GM18870 (cell line): ENCODE results near the gene GABBR2.

Source experiments
- ATAC-seq: cut with Tn5 transposase; IDR thresholded peaks from one replicate; pipeline ENCODE4 v1.9.1; 2021; ENCODE audit warnings: moderate library complexity; ENCODE audit not compliant: unreplicated experiment

The GABBR2 gene

DNA sequence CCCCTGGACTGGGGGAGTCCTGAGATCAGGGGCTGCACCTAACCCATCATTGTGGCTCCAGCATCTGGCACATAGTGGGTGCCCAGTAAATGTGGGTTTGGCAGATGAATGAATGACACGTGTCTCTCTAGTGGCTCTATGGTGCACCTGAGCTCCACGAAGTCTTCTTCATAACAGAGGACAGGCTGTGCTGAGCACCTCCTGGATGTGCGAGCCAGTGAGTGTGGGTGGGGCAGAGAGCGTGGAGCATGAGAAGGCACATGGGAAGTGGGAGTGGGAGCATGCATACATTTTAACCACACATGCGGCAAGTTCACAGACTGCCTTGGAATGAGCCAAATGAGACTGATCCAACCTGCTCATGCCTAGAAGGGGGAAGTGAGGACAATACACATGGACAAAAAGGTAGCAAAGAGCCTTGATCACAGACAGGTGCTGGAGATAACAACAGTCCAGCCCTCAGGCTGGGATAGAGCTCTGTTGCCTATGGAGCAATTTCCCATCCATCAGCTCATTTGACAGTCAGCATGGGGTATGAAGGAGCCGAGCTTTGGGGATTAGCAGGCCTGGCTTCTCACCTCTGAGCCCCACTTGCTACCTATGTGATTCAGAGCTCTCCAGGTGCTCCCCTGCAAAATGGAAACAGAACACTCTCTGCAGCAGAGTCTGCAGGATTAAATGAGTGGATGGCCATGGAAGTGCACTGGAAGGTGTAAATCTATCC lies 377.0 kb downstream of the GABBR2 start:
- ATAC-seq = no peak

DNA sequence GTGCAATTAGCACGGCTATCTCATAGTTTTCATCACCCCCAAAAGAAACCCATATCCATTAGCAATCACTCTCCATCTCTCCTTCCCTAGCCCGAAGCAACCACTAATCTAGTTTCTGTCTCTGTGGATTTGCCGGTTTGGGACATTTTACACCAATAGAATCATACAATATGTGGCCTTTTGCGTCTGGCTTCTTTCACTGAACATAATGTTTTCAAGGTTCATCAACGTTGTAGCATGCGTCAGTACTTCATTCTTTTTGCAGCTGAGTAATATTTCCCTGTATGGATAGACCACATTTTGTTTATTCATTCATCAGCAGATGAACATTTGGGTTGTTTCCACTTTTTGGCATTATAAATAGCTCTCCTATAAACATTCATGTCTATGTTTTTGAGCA lies 377.9 kb downstream of the GABBR2 start:
- no peak for ATAC-seq

DNA sequence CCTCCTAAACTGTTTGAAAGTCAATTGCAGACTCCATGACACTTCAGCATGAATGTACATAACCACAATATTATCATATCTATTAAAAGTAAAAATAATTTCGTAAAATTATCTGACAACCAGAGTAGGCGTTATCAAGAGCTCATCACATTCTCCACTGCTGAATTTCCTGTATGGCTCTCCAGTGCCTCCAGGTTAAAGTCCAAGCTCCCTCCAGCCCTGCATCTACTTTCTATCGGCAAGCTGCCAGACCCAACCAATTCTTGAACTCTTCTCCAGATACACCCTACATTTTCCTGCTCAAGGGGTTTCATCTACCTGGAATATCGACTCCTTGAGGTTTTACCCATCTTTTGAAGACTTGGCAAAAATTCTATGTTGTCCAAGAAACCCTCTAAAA lies 378.8 kb downstream of the GABBR2 start:
- no peak for ATAC-seq

DNA sequence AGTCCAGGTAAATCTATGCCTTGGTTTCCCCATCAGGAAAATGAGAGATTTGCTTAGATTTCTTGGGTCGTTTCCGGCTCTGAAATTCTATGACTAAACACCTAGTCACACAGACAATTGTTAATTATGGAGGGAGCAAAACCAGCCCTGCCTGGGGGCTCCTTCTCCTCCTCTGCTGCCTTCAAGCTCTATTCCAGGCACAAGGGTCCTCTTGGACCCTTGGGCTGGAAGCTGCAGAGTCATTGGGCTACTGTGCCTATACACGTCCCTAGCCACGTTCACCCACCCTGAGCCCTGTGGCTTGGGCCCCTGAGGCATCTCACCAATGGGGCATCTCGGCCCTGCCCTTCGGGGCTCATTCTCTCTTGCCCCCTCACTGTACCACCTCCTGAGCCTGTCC lies 379.5 kb downstream of the GABBR2 start:
- no peak for ATAC-seq

DNA sequence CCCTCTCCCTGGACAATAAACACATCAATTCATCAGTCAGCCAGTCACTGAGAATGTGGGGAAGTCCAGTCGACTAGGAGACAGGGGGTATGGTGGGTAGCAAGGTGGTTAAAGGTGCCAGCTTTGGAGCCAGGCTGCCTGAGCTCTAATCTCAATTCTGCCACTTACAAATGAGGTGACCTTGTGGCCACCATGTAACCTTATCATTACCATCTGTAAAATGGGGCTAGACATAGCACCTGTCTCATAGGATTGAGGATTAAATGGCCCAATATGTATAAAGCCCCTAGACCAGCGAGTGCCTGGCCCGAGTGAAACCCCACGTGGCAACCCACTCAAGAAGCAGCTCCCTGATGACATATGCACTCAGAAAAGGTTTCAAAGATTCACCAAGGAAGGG lies 380.0 kb downstream of the GABBR2 start:
- no peak for ATAC-seq

DNA sequence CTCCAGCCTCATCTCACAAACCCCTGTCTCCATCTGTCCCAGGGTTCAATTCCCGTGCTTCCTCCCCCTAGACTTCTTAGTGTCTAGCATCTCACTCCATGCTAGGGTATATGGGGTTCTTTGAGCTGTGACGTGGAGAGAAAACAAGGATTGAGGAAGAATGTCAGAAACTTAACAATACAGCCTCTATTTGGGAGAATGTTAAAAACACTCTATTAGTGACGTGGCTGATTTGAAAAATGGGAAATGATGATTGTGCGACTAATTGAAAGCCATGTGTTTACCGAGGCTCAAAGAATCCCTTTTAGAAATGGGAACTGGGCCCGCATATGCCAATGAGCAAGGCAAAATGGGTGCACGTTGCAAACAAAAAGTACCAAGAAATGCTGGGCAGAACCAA lies 380.6 kb downstream of the GABBR2 start:
- ATAC-seq = no peak

DNA sequence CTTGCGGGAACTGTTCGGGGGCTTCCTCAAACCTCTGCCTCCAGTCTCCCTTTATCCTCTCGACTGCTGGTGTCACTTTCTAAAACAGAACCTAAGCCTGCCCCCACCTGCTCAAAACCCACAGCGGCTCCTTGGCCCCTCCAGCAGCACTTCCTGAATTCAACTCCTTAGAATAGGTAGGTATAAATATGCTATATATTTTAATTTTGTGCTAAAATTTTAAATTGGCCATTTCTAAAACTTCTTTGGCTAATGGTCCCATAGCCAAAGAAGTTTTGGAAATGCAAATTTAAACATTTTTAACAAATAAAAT lies 381.5 kb downstream of the GABBR2 start:
- no peak for ATAC-seq

DNA sequence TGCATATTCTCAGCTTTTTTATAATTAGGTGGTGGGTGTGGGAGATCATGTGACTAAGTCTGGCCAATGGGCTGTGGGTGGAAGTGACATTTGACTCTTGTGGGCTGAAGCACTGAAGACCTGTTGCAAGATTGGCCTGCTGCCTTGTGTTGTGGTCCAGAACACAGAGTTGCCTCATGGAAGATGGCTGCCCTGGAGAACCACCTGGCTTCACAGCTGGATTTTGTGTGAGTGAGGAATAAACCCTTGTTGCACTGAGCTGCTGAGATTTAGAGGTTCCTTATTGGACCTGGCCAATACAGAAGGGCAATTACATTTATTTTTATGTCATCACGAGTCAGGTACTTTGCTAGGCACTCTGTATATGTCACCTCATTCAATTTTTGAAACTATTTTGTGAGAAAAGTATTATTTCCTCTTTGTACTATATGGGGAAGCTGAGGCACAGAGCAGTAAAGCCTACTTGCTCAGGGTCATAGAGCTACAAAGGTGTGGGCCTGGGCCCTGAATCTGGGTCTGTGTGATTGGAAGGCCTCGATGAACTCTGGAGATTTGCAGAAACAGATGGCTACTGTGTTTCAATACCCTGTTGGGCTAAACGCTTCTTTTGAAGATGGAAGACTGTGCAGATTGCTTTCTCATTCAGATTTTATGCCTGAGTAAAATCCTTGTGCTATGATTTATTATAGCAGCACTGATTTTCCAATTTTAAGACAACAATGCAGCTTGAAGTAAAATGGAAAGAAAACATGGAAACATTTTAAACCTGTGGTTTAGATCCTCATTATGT lies 382.1 kb downstream of the GABBR2 start:
- ATAC-seq = no peak

DNA sequence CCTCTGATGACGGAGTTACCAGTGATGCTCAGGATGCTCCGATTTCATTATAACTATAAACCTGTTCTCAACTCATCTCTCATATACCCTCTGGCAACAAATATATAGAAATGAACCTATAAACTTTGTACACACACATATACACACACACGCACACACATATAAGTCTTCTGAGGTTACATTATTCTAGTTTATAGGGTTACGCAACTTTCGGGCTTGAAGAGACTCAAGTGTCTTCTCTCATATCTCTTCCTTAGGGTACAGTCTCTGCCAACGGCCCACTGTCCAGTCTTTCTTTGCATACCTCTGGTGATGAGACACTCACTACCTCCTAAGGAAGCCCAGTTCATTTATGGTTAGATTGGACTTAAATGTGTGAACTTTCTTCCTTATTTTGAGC lies 383.9 kb downstream of the GABBR2 start:
- no peak for ATAC-seq

DNA sequence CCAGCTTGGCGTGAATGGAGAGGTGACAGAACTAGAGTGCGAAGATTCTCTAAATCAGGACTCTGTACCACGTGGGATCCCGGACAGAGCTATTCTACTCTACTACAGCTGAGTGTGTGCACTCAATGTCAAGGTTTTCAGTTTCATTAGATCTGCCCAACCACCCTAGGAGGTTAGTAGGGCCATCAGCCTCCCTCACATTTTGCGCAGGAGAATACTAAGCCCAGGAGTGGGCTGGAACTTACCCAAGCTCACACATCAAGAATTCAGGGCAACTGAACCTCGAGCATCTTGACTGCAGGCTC lies 385.0 kb downstream of the GABBR2 start:
- ATAC-seq = no peak

DNA sequence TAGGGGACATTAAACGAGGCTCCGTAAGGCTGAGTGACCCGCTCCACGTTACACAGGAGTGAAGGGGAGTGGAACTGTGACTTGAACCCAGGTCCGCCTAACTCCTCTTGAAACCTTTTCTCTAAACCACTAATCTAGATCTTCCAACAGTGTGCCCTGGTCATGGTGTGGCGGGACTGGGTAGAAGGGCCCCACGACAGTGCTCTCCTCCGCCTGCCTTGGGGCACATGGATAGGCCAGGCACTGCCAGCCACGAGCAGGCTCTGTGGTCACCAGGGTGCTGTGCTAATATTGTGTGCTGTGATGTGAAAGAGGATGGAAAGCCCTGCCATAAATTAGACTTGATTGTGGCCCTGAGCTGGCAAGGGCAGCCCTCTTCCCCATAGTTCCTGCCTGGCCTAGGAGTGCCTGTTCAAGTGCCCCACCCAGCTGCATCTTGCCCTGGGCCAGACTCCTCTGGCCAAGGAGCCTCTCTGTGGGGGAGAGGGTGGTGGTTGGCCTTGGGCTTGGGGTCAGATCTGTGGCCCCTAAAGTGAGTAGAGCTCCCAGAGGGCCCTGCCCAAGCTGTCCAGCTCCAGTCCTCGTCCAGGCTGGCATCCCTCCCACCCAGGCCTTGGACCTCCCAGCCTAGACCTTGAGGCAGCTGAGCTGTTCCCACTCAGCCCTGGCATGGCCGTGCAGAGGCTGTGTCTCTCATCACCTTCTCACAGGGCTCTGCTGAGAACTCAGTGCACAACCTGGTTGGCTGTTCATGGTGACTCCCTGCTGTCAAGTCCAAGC lies 385.5 kb downstream of the GABBR2 start:
- no peak for ATAC-seq

DNA sequence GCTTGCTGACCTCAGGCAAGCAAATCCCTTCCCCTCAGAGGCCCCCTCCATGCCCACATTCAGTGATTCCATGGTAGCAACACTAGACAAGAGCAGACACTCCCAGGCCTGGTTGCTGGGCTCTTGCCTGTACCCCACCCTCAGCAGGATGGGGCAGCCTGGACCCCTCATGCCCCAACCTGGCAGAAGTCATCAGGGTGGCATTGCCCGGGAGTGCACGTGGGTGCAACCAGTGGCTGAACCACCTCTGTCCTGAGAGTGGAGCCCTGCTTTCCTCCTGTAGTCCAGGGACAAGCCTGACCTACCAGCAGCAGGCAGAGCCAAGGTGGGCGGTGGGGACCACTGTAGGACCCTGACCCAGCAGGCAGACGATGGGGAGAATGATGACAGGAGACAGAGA lies 387.5 kb downstream of the GABBR2 start:
- ATAC-seq = no peak

DNA sequence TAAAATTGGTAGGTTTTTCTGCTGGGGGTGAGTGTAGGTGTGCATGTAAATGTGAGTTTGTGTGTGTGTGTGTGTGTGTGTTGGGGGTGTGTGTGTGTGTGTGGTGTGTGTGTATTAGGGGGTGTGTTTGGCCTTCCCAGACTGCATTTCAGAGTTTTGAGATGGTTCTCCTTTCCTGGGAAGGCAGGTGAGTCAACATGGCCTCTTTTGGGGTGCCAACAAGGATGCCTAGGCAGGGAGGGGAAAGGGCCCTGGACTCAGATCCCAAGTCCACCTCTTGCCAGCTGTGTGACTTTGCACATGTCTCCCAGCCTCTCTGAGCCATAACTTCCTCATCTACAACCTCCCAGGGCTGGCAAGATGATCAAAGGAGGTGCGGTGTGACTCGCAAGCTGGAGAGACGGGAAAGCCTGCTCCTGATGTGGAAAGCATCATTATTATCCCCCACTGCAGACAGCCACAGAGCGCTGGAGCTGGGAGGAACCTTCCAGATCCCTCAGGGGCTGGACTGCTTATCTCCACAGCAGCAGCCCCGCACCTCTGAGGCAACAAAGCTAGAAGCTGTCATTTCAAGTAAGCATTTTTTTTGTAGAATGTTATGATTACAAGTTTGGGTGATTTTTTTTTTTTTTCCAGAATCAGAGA lies 389.8 kb downstream of the GABBR2 start:
- no peak for ATAC-seq

DNA sequence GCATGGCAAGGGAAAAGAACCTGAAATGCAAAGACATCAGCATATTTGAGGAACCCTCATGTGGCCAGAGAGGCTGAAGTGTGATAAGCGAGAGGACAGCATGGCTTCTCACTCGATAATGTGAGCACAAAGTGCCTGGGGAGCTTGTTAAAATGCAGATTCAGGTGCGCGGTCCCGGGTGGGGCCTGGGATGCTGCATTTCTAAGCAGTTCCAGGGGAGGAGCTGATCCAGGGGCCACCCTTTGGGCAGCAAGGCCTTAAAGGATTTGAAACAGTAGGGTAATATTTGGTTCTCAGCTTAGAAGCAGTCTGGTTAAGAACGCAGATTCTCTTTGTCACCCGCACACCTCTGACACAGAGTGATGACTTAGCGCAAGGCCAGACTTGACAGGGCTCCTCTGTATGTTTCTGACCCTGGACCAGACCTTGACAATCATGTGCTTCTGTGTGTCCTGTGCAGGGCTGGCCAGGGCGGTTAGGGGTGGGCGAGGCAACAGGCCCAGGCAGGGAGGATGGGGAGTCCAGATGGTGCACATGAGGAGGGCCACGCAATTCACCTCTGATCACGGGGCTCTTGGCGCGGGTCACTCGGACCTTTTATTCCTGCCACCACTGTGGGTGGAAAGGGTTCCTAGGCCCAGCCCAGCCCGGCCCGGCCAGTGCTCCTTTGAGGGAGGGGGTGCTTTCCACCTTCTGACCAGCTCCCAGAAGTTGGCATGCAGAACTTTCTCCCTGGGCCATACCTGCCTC lies 390.5 kb downstream of the GABBR2 start:
- ATAC-seq = no peak

DNA sequence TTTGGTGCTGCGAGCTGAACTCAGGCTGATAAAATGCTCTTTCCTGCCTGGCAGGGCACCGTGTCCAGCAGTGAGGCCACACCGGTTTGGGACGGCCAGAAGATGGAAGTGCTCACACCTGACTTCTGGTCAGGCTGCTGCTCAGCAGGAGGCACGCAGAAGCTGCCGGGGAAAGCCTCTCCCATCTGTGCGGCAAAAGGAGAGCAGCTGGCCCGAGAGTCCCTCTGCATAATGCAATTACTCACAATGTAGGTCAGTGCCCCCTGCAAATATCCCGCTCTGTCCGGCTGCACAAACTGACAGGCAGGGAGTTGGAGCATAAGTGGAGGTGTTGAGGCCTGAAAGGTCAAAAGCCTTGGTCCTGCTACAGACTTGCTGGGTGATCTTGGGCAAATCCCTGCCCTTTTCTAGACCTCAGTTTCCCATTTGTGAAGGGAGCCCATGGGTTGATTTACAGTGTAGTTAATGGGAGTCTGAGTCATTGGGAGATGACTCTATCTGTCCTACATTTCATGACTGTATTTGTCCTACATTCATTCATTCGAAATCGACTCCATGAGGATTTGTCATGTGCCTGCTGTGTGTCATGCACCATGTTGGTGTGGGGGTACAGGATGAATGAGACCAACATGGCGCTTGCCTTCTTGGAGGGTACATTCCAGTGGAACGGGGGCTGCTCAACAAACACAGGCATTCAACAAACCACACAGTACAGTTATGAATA lies 391.4 kb downstream of the GABBR2 start:
- ATAC-seq = no peak

DNA sequence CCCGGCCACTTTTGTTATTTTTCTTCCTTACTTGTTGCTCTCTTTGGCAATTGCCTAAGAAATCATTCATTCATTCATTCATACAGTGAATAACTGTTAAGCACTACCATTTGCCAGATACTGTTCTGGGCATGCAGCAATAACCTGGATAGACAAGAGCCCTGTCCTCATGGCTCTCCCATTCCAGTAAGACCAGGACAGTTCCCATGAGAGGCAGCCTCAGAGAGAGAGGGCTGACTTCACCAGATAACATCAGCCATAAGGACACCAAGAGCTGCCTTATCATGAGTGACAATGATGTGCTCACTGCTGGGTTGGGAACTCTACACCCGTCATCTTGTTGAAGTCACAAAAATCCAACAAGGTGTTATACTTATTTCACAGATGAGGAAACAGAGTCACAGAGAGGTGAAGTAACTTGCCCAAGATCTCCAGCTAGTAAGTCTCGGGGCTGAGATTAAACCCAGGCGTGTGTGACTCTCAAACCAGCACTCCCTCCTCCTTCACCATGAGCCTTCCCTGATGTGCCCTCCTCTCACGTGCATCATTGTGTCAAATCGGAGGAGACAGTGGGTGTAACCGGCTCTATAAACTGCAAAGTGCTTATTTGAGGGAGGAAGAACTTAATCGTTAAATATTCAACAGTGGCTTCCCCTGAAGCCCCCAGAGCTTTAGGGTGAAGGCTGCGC lies 392.1 kb downstream of the GABBR2 start:
- no peak for ATAC-seq

DNA sequence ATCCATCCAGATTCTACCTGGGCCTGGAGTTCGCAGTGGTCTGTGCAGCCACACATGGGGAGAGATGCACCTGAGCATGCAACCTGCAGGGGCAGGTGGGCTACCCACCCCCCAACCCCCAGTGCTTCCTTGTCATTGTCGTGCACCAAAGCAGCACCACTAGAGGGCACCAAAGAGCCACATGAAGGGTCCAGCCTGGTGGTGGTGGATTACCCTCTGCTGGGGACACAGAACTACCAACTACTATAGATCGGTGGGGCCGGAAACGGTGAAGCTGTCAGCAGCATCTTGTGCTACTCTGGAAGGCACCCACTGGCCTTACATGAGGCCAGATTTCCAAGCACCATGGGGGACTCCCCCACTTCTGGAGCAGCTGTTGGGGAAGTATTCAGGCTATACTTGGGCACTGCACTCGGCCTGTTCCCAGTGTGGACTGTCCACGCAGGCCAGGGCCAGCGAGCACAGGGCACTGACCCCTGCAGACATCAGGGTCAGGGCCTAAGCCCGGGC lies 393.1 kb downstream of the GABBR2 start:
- no peak for ATAC-seq

DNA sequence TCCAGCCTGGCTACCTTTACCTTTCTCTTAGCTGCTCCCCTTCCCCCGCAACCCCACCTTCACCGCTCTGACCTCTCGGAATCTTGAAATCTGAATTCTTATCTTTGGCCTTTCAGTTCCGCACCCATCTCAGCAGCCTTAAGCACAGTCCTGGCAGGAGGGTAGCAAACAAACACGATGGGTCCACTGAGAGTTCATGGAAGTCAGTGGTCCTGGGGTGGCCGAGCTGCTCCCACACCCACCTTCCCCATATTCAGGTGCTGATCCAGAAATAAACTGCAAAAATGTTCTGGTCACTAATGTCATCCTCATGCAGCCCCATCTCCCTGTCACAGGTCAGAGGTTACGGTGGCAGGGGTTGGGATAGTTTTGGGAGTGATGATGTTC lies 393.7 kb downstream of the GABBR2 start:
- no peak for ATAC-seq

DNA sequence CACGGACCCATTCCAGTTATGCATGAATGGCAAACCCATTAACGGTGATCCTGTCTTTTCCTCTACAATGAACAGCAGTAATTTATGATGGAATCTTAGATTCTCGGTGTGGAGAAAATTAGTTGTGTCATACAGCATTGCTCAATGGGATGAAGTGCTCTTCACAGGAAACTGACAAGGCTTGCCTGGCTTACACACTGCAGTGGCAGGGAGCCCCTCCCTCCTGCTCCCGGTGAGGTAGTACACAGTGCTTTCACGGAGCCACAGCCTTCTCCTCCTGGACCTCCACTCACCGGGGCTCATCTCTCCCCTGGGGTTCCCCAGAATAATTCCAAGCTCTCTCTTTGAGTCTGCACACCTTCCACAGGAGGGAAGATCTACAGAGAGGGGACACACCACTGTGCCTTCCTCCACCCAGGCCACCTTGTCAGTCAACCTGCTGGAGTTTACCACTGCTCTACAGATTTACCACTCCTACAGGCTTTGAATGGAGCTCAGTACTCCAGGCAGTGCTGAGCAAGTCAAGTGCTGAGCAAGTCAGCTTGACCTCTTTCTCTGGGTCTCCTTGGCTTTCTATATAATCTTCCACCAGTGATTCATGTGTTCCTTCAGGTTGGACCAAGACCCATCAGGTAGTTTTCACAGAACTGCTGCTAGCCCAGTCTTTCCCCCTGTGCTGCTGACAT lies 394.2 kb downstream of the GABBR2 start:
- no peak for ATAC-seq
